ENCODE data around the gene PDXK.

Gene PDXK

DNA sequence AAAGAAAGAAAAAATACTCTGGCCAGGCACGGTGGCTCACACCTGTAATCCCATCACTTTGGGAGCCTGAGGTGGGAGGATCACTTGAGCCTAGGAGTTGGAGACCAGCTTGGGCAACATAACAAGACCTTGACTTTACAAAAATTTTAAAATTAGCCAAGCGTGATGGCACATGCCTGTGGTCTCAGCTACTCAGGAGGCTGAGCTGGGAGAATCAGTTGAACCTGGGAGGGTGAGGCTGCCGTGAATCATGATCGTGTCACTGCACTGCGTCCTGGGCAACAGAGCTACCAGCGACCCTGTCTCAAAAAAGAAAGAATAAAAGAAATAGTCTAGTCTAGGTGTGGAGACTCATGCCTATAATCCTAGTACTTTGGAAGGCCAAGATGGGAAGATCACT lies 37.3 kb upstream of the PDXK start:
- H3K9me3 ChIP-seq (ENCODE audit: severe bottlenecking): no peaks in the 10 kb centered on the region
- peaks cover 100% of the 10 kb centered on the region for H3K36me3 ChIP-seq
- no peak overlapping the region for H3K27ac ChIP-seq
- H3K4me3 ChIP-seq (ENCODE audit: low read depth, low read length): no peak overlapping the region
- TF ChIP-seq, protein P1, sequence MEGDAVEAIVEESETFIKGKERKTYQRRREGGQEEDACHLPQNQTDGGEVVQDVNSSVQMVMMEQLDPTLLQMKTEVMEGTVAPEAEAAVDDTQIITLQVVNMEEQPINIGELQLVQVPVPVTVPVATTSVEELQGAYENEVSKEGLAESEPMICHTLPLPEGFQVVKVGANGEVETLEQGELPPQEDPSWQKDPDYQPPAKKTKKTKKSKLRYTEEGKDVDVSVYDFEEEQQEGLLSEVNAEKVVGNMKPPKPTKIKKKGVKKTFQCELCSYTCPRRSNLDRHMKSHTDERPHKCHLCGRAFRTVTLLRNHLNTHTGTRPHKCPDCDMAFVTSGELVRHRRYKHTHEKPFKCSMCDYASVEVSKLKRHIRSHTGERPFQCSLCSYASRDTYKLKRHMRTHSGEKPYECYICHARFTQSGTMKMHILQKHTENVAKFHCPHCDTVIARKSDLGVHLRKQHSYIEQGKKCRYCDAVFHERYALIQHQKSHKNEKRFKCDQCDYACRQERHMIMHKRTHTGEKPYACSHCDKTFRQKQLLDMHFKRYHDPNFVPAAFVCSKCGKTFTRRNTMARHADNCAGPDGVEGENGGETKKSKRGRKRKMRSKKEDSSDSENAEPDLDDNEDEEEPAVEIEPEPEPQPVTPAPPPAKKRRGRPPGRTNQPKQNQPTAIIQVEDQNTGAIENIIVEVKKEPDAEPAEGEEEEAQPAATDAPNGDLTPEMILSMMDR (IDR thresholded peaks at IDR 0.05; ENCODE audit: low read depth, low read length): no peak
- H3K27me3 ChIP-seq (ENCODE audit: insufficient read depth, low read depth, severe bottlenecking): no peaks in the 10 kb centered on the region
- DNase-seq: no peak

DNA sequence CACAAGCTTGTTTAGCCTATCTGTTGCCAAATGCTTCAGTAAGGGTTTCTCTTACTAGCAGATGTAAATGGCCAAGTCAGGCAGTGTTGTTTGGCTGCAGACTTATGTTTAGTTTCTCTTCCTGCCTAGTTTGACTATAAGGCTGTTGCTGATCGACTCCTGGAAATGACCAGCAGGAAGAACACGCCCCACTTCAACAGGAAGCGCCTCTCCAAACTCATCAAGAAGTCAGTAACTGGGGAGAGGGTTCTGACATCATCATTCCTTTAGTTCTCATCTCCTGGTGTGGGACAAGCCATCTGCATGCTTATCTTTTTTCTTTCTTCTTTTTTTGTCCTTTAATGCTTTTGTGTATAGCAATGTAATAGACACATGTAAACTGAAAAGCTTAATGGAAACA lies 34.5 kb upstream of the PDXK start:
- Histone ChIP-seq H3K4me3 (ENCODE audit: low read depth, low read length) (no peak overlapping the region), H3K27me3 (ENCODE audit: insufficient read depth, low read depth, severe bottlenecking) (no peaks in the 10 kb centered on the region), H3K27ac (no peak overlapping the region), H3K9me3 (ENCODE audit: severe bottlenecking) (no peaks in the 10 kb centered on the region), H3K36me3 (peaks cover 100% of the 10 kb centered on the region)
- DNase-seq: no peak
- TF ChIP-seq, protein P1 (IDR thresholded peaks at IDR 0.05; ENCODE audit: low read depth, low read length): no peak

DNA sequence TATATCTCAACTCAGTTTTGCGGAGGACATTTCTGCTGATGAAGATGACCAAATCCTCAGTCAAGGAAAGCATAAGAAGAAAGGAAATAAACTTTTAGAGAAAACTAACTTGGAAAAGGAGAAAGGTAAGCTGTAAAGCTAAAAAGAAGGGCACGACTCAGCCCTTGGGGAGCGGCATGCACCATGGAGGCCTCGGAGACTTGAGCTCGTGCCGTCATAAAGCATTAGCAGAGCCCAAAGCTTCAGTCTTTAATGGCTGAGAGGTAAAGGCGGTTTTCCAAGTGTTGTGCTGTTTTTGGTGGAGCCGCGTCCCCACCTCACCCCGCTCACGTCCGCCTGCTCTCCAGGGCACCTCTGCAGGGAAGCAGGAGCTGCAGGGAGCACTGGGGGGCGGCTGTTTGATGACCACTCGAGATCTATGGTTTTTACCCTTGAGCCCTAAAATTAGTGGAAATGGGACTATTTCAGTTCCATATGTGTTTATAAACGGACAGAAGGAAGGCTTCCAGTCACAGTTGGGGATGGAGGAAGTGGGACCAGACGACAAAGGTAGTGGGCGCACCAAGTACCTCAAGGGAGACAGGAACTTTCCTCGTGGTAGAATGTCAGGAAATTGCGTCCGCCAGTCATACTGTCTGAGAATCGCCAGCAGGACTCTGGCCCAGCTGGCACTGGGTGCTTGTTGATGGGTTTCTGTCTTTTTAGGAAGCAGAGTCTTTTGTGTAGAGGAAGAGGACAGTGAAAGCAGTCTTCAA lies 31.9 kb upstream of the PDXK start:
- no peak overlapping the region for H3K4me3 ChIP-seq (ENCODE audit: low read depth, low read length)
- TF ChIP-seq, protein P1 (IDR thresholded peaks at IDR 0.05; ENCODE audit: low read depth, low read length): no peak
- H3K9me3 ChIP-seq (ENCODE audit: severe bottlenecking): no peaks in the 10 kb centered on the region
- no peaks in the 10 kb centered on the region for H3K27me3 ChIP-seq (ENCODE audit: insufficient read depth, low read depth, severe bottlenecking)
- H3K36me3 ChIP-seq: peaks cover 100% of the 10 kb centered on the region
- H3K27ac ChIP-seq: no peak overlapping the region
- no peak for DNase-seq

DNA sequence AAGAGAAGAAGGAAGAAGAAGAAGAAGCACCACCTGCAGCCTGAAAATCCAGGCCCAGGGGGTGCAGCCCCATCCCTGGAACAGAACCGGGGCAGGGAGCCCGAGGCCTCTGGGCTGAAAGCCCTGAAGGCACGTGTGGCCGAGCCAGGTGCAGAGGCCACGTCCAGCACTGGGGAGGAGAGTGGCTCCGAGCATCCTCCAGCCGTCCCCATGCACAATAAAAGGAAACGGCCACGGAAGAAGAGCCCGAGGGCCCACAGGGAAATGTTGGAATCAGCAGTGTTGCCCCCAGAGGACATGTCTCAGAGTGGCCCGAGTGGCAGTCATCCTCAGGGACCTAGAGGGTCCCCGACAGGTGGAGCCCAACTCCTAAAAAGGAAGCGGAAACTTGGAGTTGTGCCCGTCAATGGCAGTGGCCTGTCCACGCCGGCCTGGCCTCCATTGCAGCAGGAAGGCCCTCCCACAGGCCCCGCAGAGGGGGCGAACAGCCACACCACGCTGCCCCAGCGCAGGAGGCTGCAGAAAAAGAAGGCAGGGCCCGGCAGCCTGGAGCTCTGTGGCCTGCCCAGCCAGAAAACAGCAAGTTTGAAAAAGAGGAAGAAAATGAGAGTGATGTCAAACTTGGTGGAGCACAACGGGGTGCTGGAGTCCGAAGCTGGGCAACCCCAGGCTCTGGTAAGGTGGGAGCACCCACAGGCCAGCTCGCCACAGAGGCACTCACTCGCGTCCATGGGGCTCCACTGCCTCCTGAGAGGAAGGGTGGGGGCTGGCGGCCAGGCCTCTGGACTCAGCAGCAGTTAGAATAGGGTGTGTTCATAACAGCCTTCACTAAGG lies 31.1 kb upstream of the PDXK start:
- Histone ChIP-seq H3K27me3 (ENCODE audit: insufficient read depth, low read depth, severe bottlenecking) (no peaks in the 10 kb centered on the region), H3K27ac (no peak overlapping the region), H3K9me3 (ENCODE audit: severe bottlenecking) (no peaks in the 10 kb centered on the region), H3K4me3 (ENCODE audit: low read depth, low read length) (no peak overlapping the region), H3K36me3 (peaks cover 100% of the 10 kb centered on the region)
- TF ChIP-seq, protein P1 (IDR thresholded peaks at IDR 0.05; ENCODE audit: low read depth, low read length): no peak
- no peak for DNase-seq

DNA sequence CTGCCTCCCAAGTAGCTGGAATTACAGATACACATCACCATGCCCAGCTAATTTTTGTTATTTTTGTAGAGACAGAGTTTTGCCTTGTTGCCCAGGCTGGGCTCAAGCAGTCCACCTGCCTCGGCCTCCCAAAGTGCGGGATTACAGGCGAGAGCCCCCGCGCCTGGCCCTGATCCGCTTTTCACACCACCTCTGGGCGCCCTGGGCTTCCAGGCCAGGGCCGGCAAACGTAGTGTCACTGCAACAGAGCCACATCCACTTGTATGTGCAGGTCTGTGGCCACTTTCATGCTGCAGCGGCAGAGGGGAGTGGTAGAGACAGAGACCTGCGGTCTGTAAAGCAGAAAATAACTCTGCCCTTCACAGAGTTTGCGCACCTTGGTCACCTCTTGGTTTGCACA lies 30.0 kb upstream of the PDXK start:
- H3K27ac ChIP-seq: no peak overlapping the region
- TF ChIP-seq, protein P1 (IDR thresholded peaks at IDR 0.05; ENCODE audit: low read depth, low read length): no peak
- peaks cover 100% of the 10 kb centered on the region for H3K36me3 ChIP-seq

More for the DNA sequence above, 30.0 kb upstream of the PDXK start:
- Histone ChIP-seq H3K27me3 (ENCODE audit: insufficient read depth, low read depth, severe bottlenecking) (no peaks in the 10 kb centered on the region), H3K9me3 (ENCODE audit: severe bottlenecking) (no peaks in the 10 kb centered on the region), H3K4me3 (ENCODE audit: low read depth, low read length) (no peak overlapping the region)
- DNase-seq: no peak
